ENCODE results near the gene EVPL. TPM values are rescaled to one million over a fixed set of nuclear protein-coding genes. Genes with fewer than 3 reads are reported as not detected.

Gene EVPL
- total and polyA plus RNA-seq, 2 of the 13 experiments (the other 11 are each of a cell fraction or from before 2014, with no cell fraction given), result 2.1 to 8.2 TPM

GRCh38 chr17:76054112-76054476, 27.0 kb upstream of the EVPL start (continued):
- TF ChIP-seq MTF2 (CRISPR knock-in tag; IDR thresholded peaks at IDR 0.05; ENCODE audit: borderline replicate concordance) (no peak), IKZF5 (CRISPR knock-in tag; IDR thresholded peaks at IDR 0.05) (no peak), ZNF646 (CRISPR knock-in tag; IDR thresholded peaks at IDR 0.05) (no peak), MIER3 (CRISPR knock-in tag; IDR thresholded peaks at IDR 0.05; ENCODE audit: borderline replicate concordance) (no peak)

All from HepG2 (cell line).